Measurements from ENCODE around the gene NTMT1. TPM values are rescaled to one million over a fixed set of nuclear protein-coding genes. Genes with fewer than 3 reads are reported as not detected.

Gene NTMT1
- total and polyA plus RNA-seq, 10 of the 15 experiments (the other 5 are each of a cell fraction or from before 2014, with no cell fraction given), result 12.8 to 85.4 (median 39.3) TPM

DNA sequence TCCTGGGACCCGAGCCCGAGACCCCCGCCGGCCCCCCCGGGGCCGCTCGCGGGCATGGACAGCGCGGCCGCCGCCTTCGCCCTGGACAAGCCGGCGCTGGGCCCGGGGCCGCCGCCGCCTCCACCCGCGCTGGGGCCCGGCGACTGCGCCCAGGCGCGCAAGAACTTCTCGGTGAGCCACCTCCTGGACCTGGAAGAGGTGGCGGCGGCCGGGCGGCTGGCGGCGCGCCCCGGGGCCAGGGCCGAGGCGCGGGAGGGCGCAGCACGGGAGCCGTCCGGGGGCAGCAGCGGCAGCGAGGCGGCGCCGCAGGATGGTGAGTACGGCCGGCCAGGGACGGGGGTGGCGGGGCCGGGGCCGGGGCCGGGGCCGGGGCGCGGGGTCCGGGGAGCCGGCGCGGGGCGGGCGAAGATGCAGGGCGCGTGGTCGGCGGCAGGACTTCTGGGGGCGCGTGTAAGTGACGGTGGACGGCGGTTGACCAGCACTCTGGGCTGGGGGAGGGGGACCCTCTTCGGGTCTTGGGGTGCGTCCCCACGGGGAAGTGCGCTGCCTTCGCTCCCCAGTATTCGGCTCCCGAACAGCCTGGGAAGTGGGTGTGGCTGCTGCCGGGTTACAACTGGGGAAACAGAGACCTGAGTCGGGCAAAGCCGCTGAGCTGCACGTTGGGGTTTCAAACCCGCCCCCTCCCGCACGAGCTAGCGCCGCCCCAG lies 40.0 kb downstream of the NTMT1 start (continued):
- no peak for TF ChIP-seq PML (IDR thresholded peaks at IDR 0.05; ENCODE audit: low read length)
- TF ChIP-seq, protein P1, sequence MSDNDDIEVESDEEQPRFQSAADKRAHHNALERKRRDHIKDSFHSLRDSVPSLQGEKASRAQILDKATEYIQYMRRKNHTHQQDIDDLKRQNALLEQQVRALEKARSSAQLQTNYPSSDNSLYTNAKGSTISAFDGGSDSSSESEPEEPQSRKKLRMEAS (IDR thresholded peaks at IDR 0.05; ENCODE audit: low read depth, low read length), result no peak

DNA sequence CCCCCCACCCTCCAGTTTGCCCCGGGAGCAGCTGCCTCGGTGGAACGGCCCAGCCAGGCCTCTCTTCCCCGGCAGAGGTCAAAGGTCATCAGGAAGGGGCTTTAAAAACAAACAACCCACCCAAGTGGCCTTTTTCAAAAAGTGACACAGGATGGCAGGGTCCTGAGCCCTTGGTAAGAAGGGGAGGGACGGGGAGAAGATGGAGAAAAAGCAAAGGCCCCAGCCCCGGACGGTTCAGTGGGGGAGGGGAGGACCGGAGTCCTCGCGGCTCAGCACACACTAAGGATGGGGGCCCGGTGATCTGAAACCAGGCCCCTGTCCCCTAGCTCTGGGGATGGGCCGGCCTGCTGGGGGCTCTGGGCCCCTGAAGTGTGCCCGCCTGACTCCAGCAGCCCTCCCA lies 40.6 kb downstream of the NTMT1 start:
- TF ChIP-seq NR2C1 (IDR thresholded peaks at IDR 0.05) (no peak), ASH2L (IDR thresholded peaks at IDR 0.05; ENCODE audit: borderline replicate concordance, low read depth) (no peak), BMI1 (IDR thresholded peaks at IDR 0.05; ENCODE audit: borderline replicate concordance) (no peak), ESRRA (IDR thresholded peaks at IDR 0.05; ENCODE audit: low read length) (no peak), RUNX3 (IDR thresholded peaks at IDR 0.05; ENCODE audit: low read length) (no peak), ZNF24 (IDR thresholded peaks at IDR 0.05) (no peak), CREM (IDR thresholded peaks at IDR 0.05; ENCODE audit: low read depth) (no peak), TCF3 (IDR thresholded peaks at IDR 0.05; ENCODE audit: borderline replicate concordance, insufficient read depth, low read depth, low read length) (no peak), JUND (IDR thresholded peaks at IDR 0.05; ENCODE audit: low read depth, low read length) (no peak), IRF4 (IDR thresholded peaks at IDR 0.05; ENCODE audit: low read depth, low read length) (no peak), YBX1 (IDR thresholded peaks at IDR 0.05) (no peak), CHD4 (IDR thresholded peaks at IDR 0.05) (no peak), PML (IDR thresholded peaks at IDR 0.05; ENCODE audit: low read length) (no peak), YY1 (IDR thresholded peaks at IDR 0.05; ENCODE audit: low read depth, low read length) (no peak), HDGF (IDR thresholded peaks at IDR 0.05) (no peak), ZNF217 (IDR thresholded peaks at IDR 0.05) (no peak), KDM1A (IDR thresholded peaks at IDR 0.05; ENCODE audit: borderline replicate concordance) (no peak), EED (IDR thresholded peaks at IDR 0.05; ENCODE audit: low read depth) (no peak), TARDBP (IDR thresholded peaks at IDR 0.05; ENCODE audit: borderline replicate concordance) (no peak)
- TF ChIP-seq, protein P2, sequence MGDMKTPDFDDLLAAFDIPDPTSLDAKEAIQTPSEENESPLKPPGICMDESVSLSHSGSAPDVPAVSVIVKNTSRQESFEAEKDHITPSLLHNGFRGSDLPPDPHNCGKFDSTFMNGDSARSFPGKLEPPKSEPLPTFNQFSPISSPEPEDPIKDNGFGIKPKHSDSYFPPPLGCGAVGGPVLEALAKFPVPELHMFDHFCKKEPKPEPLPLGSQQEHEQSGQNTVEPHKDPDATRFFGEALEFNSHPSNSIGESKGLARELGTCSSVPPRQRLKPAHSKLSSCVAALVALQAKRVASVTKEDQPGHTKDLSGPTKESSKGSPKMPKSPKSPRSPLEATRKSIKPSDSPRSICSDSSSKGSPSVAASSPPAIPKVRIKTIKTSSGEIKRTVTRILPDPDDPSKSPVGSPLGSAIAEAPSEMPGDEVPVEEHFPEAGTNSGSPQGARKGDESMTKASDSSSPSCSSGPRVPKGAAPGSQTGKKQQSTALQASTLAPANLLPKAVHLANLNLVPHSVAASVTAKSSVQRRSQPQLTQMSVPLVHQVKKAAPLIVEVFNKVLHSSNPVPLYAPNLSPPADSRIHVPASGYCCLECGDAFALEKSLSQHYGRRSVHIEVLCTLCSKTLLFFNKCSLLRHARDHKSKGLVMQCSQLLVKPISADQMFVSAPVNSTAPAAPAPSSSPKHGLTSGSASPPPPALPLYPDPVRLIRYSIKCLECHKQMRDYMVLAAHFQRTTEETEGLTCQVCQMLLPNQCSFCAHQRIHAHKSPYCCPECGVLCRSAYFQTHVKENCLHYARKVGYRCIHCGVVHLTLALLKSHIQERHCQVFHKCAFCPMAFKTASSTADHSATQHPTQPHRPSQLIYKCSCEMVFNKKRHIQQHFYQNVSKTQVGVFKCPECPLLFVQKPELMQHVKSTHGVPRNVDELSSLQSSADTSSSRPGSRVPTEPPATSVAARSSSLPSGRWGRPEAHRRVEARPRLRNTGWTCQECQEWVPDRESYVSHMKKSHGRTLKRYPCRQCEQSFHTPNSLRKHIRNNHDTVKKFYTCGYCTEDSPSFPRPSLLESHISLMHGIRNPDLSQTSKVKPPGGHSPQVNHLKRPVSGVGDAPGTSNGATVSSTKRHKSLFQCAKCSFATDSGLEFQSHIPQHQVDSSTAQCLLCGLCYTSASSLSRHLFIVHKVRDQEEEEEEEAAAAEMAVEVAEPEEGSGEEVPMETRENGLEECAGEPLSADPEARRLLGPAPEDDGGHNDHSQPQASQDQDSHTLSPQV (IDR thresholded peaks at IDR 0.05), result no peak
- no peaks in the 10 kb centered on the region for H4K20me1 ChIP-seq (ENCODE audit: control insufficient read depth, insufficient read depth)
- peaks cover 0 to 2% of the 10 kb centered on the region in 2 experiments; a peak in 2 of 4 replicates for H3K27me3 ChIP-seq (replicated peaks in 1 of 2; ENCODE audit: control insufficient read depth in 2 of 2, insufficient read depth in 2 of 2, low read length in 1 of 2)
- ATAC-seq (no peak), FAIRE-seq (no peak), DNase-seq (ENCODE audit: low read depth, low spot score) (no peak)
- in situ Hi-C loops (cut with MboI) (no loop called here), intact Hi-C loops (cut with micrococcal nuclease; ENCODE audit: unreplicated experiment) (no loop called here)
- H3K27ac ChIP-seq (ENCODE audit: control insufficient read depth, insufficient read depth), result no peak overlapping the region
- 45% methylated on average over 13 of the region's 13 CpGs for WGBS (ENCODE audit: insufficient coverage, insufficient replicate concordance, low lambda C conversion rate, missing lambda C conversion rate)
- ChIA-PET SMC1A (ENCODE audit: uncharacterized antibody, unreplicated experiment) (no interaction called here), RAD21 (ENCODE audit: unreplicated experiment) (no interaction called here), POLR2A (no interaction called here), CTCF (no interaction called here)
- no peak overlapping the region for H3K9ac ChIP-seq (ENCODE audit: control insufficient read depth, insufficient read depth, low read length)
- no peaks in the 10 kb centered on the region for H3K36me3 ChIP-seq (ENCODE audit: control insufficient read depth in 2 of 2, insufficient read depth in 2 of 2, low read length in 1 of 2)
- no peak overlapping the region for H2AFZ ChIP-seq (ENCODE audit: control insufficient read depth, low read depth, low read length)
- H3K9me3 ChIP-seq (replicated peaks; ENCODE audit: control insufficient read depth, insufficient read depth, low read length), result no peaks in the 10 kb centered on the region
- BruUV-seq (replicated peaks), result no TSS peak
- no peak overlapping the region for H3K4me3 ChIP-seq
- no peak overlapping the region for H3K4me2 ChIP-seq (ENCODE audit: control insufficient read depth, insufficient read depth)
- H3K79me2 ChIP-seq (ENCODE audit: control insufficient read depth, insufficient read depth, low read length), result no peaks in the 10 kb centered on the region
- no peaks in the 10 kb centered on the region for H3K4me1 ChIP-seq (ENCODE audit: control insufficient read depth, insufficient read depth, low read length)

All from GM12878 (cell line).